Measurements from ENCODE around the gene MANBA.

DNA sequence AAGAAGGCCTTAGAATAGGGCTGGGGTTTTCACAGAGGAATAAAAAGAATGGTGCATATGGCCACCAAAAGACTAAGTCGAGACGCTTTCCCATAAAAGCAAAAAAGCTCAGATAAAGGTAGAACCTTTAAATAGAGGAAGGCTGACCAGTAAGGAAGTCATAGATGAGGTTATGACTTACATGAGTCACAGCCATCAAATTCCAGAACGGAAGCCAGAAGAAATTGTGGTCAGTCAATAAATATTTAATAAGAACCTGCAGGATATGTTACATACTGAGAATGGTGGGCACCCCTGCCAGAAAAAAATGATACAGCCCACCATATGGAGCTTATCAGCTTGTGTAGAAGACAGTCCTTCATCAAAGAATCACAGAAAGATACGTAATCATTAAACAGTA is 120.1 kb downstream of the MANBA start:
- no peak for TF ChIP-seq POLR2A (IDR thresholded peaks at IDR 0.05)
- TF ChIP-seq, protein P1, sequence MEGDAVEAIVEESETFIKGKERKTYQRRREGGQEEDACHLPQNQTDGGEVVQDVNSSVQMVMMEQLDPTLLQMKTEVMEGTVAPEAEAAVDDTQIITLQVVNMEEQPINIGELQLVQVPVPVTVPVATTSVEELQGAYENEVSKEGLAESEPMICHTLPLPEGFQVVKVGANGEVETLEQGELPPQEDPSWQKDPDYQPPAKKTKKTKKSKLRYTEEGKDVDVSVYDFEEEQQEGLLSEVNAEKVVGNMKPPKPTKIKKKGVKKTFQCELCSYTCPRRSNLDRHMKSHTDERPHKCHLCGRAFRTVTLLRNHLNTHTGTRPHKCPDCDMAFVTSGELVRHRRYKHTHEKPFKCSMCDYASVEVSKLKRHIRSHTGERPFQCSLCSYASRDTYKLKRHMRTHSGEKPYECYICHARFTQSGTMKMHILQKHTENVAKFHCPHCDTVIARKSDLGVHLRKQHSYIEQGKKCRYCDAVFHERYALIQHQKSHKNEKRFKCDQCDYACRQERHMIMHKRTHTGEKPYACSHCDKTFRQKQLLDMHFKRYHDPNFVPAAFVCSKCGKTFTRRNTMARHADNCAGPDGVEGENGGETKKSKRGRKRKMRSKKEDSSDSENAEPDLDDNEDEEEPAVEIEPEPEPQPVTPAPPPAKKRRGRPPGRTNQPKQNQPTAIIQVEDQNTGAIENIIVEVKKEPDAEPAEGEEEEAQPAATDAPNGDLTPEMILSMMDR (IDR thresholded peaks at IDR 0.05): no peak
